ENCODE measurements around the gene PPP1R9B. TPM values are rescaled to one million over a fixed set of nuclear protein-coding genes. Genes with fewer than 3 reads are reported as not detected.

Gene PPP1R9B
- total RNA-seq, 1 donor from 2014 or later: 51.5 TPM

GRCh38 chr17:50128441-50129352 is 21.8 kb downstream of the PPP1R9B start:
- peak overlapping the region; percentile 85 for H3K27ac Mint-ChIP-seq
- H3K9me3 Mint-ChIP-seq: no peaks in the 10 kb centered on the region
- no peaks in the 10 kb centered on the region for H3K36me3 Mint-ChIP-seq
- no peak for DNase-seq (ENCODE audit: extremely low spot score, unreplicated experiment)
- peaks cover 21% of the 10 kb centered on the region for H3K4me1 Mint-ChIP-seq (ENCODE audit: unreplicated experiment)
- peak overlapping the region; percentile 96 for H3K4me3 Mint-ChIP-seq
- peaks cover 22% of the 10 kb centered on the region for H3K27me3 Mint-ChIP-seq
- no peak for TF ChIP-seq CTCF (conservative IDR thresholded peaks at IDR 0.05)

- TF ChIP-seq CTCF (conservative IDR thresholded peaks at IDR 0.05): no peak
- no peak for DNase-seq (ENCODE audit: extremely low spot score, unreplicated experiment)
- Mint-ChIP-seq H3K9me3 (no peaks in the 10 kb centered on the region), H3K27me3 (peaks cover 22% of the 10 kb centered on the region), H3K36me3 (no peaks in the 10 kb centered on the region), H3K27ac (no peak overlapping the region), H3K4me3 (no peak overlapping the region), H3K4me1 (ENCODE audit: unreplicated experiment) (peaks cover 24% of the 10 kb centered on the region)
Observed at GRCh38 chr17:50127697-50128361, 22.6 kb downstream of the PPP1R9B start.

- peaks cover 23% of the 10 kb centered on the region for H3K27me3 Mint-ChIP-seq
- H3K9me3 Mint-ChIP-seq: no peaks in the 10 kb centered on the region
- no peak for TF ChIP-seq CTCF (conservative IDR thresholded peaks at IDR 0.05)
- H3K27ac Mint-ChIP-seq: no peak overlapping the region
- no peaks in the 10 kb centered on the region for H3K36me3 Mint-ChIP-seq
- peaks cover 14% of the 10 kb centered on the region for H3K4me1 Mint-ChIP-seq (ENCODE audit: unreplicated experiment)
- H3K4me3 Mint-ChIP-seq: no peak overlapping the region
- DNase-seq (ENCODE audit: extremely low spot score, unreplicated experiment): no peak
Observed at GRCh38 chr17:50125420-50125997, 25.0 kb downstream of the PPP1R9B start.

- H3K9me3 Mint-ChIP-seq: no peaks in the 10 kb centered on the region
- no peak overlapping the region for H3K4me3 Mint-ChIP-seq
- H3K36me3 Mint-ChIP-seq: no peaks in the 10 kb centered on the region
- H3K27me3 Mint-ChIP-seq: peaks cover 33% of the 10 kb centered on the region
- DNase-seq (ENCODE audit: extremely low spot score, unreplicated experiment): no peak
- peak; percentile 29 for TF ChIP-seq CTCF (conservative IDR thresholded peaks at IDR 0.05)
- H3K27ac Mint-ChIP-seq: no peak overlapping the region
- peaks cover 14% of the 10 kb centered on the region for H3K4me1 Mint-ChIP-seq (ENCODE audit: unreplicated experiment)
Observed at GRCh38 chr17:50123649-50124349, 26.7 kb downstream of the PPP1R9B start.

GRCh38 chr17:50122945-50123344 is 27.5 kb downstream of the PPP1R9B start:
- Mint-ChIP-seq H3K9me3 (no peaks in the 10 kb centered on the region), H3K27ac (no peak overlapping the region), H3K36me3 (no peaks in the 10 kb centered on the region), H3K4me3 (no peak overlapping the region), H3K4me1 (ENCODE audit: unreplicated experiment) (peaks cover 13% of the 10 kb centered on the region), H3K27me3 (peaks cover 35% of the 10 kb centered on the region)
- no peak for DNase-seq (ENCODE audit: extremely low spot score, unreplicated experiment)
- no peak for TF ChIP-seq CTCF (conservative IDR thresholded peaks at IDR 0.05)

All from type B pancreatic cell (in vitro differentiated cells).